C4-2B (cell line): ENCODE measurements around the gene LIN7A.

Experiments used
- H3K27ac ChIP-seq: fragments of 450-650 bp; 2 replicates; pipeline ENCODE4 v1.5.1; 2017
- ZFX ChIP-seq: fragments of 450-650 bp; IDR thresholded peaks from 2 replicates; pipeline ENCODE4 v1.6.1; 2017
- TF ChIP-seq, protein P1 (sequence below): fragments of 450-650 bp; conservative IDR thresholded peaks from 2 replicates; pipeline ENCODE4 v1.5.1; 2017; ENCODE audit warnings: mild to moderate bottlenecking

LIN7A gene

DNA sequence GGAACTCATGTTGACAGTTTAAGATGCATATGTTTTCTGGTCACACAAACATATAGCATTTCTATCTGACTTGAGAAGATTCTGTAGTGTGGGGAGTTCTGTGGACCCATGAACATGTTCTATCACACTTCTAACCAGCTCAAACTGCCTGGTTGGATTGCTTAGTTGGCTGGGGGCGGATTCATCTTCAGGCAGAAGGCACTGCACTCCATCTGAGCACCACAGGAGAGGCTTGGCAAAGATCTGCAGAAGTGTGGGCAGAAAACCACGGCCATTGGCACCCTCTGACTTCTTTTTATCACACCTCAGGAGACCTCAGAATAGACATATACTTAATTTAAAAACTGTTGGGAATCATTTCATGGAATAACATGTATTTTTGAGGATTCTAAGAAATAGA lies 68.5 kb downstream of the LIN7A start:
- no peak overlapping the region for H3K27ac ChIP-seq
- TF ChIP-seq, protein P1, sequence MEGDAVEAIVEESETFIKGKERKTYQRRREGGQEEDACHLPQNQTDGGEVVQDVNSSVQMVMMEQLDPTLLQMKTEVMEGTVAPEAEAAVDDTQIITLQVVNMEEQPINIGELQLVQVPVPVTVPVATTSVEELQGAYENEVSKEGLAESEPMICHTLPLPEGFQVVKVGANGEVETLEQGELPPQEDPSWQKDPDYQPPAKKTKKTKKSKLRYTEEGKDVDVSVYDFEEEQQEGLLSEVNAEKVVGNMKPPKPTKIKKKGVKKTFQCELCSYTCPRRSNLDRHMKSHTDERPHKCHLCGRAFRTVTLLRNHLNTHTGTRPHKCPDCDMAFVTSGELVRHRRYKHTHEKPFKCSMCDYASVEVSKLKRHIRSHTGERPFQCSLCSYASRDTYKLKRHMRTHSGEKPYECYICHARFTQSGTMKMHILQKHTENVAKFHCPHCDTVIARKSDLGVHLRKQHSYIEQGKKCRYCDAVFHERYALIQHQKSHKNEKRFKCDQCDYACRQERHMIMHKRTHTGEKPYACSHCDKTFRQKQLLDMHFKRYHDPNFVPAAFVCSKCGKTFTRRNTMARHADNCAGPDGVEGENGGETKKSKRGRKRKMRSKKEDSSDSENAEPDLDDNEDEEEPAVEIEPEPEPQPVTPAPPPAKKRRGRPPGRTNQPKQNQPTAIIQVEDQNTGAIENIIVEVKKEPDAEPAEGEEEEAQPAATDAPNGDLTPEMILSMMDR: no peak
- no peak for TF ChIP-seq ZFX

DNA sequence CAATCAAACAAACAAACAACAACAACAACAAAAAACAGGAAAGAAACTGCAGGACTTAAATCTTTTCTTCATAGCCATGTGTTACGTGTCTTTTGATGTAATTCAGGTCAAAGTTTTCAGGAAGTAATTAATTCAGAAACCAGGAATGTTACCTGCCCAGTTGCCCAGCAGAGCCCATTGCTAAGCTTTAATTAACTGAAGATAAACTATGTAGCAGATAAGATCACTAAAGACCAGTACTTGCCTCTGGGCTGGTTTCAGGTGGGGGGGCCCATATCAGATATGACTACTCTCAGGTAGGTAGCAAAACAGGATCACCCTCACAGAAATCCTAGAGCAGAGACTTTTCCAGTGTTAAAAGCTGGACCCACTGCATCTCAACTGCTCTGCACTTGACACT lies 69.2 kb downstream of the LIN7A start:
- TF ChIP-seq ZFX: no peak
- TF ChIP-seq, protein P1: no peak
- no peak overlapping the region for H3K27ac ChIP-seq

DNA sequence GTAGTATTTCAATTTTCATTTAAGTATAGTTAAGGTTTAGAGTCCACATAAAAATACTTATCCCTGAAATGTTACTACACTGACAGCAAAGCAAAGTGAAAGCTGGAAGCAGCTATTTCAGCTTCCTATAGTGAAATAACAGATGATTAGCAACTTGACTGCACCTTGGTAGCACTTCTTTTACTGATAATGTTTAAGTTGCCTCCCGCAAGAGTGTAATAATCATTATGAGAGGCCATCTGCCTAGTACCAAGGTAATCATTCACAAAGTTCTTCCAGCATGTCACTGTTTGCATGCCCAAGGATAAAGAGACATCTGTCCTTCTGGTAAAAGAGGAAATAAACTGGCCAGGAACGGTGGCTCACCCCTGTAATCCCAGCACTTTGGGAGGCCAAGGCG lies 69.8 kb downstream of the LIN7A start:
- TF ChIP-seq, protein P1: no peak
- no peak for TF ChIP-seq ZFX
- no peak overlapping the region for H3K27ac ChIP-seq

DNA sequence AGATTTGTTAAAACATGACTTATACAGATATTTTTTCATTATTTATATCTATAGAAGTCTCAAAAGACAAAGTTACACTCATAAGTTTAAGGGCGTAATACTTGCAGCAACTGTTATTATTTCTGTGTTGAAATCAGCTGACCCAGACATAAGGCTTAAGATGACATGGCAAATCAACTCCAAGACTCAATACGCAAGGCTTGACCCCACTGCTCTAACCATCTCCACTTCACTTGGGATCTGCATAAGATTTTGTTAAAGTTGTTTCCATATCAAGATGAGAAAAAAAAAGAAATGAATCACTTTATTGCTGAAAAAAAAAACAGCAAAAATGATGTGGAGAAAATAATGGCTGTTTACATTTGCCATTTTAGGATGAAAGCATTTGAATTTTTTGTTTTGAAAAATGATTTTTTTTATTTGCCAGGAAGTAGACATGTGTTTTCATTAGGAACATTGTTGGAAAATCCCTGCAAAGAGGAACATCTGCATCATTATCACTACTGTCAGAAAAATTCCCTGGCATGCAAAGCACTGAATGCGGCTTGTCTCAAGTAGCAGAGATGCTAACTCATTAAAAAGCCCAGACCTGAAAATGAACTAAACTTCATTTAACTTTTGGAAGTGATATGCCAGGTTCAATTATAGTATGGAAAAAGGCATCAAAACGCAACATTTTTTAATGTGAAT lies 73.5 kb downstream of the LIN7A start:
- H3K27ac ChIP-seq: no peak overlapping the region
- TF ChIP-seq ZFX: no peak
- TF ChIP-seq, protein P1: no peak

DNA sequence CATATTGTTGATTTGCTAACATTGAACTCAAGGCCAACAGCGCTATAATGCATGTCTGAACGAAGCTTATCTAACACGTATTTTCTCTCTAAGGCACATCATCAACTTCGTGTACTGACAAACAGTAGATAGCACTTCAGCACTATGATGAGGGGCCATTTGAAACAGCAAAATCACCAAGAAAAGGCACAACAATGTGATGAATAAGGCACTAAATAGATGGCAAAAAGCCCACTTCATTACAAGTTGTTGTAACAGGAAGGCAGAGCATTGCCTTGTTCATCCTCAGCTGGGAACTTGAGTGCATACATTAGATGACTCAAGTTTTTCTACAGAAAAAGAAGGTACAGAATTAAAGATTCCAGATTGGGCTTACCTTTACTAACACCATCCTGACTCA lies 75.2 kb downstream of the LIN7A start:
- no peak for TF ChIP-seq ZFX
- TF ChIP-seq, protein P1: no peak
- no peak overlapping the region for H3K27ac ChIP-seq

DNA sequence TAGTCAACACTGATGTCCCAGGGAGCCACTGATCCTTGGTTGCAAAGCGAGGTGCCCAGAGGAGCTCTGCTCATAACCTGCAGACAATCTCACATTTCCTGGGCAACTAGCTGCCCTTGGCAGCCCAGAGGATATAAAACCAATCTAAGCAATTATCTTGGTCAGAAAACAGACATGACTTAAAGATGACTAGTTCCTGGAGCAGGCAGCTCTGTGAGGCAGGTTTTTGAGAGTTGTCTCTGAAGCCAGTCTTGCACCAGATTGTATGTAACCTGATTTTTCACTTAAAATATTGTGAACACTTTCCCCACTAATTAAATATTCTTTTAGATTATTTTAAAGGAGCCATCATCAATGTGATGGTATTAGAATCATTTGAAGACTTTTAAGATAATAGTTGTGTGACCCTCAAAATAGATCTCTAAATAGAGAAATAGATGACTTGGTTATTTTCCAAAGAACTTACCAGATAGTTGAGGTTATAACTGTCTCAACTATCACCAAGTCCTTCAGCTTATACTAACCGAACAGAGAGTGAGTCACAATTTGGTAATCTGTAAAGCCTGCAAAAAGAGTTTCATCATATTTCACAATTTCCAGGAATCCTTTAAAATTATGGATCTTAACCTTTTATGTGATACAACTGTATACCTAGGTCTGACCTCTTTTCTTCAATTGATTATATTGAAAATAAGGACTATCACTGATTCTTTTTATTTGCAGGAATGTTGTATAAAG lies 75.9 kb downstream of the LIN7A start:
- H3K27ac ChIP-seq: no peak overlapping the region
- TF ChIP-seq, protein P1: no peak
- no peak for TF ChIP-seq ZFX

DNA sequence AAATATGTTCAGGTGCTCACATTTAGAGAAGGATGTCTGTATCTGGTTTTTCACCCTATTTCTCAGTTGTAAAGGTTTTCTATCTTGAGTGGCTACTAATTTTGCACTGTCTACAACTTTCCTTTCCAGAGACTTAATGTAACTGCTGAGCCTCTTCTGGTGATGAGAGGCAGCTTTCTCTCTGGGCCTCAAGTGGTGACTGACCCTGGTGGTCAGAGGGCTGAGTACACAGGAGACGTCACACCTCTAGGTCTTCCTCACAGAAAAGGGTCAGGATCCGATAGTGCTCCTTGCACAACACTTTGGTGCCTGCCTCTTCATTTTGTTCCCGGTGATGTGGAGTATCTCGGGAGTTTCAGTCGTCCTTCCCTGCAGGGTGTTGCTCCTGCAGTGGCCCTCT lies 76.8 kb downstream of the LIN7A start:
- H3K27ac ChIP-seq: no peak overlapping the region
- TF ChIP-seq, protein P1: no peak
- TF ChIP-seq ZFX: no peak
